Measurements from ENCODE around the gene KIRREL3.

- TF ChIP-seq CTCF (IDR thresholded peaks at IDR 0.05; ENCODE audit: extremely low read depth in 1 of 2, insufficient read depth in 1 of 2, low read depth in 1 of 2, low read length in 2 of 2): no peak
- TF ChIP-seq POLR2A (IDR thresholded peaks at IDR 0.05; ENCODE audit: low read depth, low read length): no peak
- TF ChIP-seq FOS (IDR thresholded peaks at IDR 0.05; ENCODE audit: borderline replicate concordance, insufficient read depth, low read length): no peak
- TF ChIP-seq EZH2 (IDR thresholded peaks at IDR 0.05; ENCODE audit: borderline replicate concordance, low read depth, low read length, severe bottlenecking): no peak
- TF ChIP-seq MYC (IDR thresholded peaks at IDR 0.05; ENCODE audit: low read depth, low read length): no peak
- TF ChIP-seq POLR2AphosphoS5 (IDR thresholded peaks at IDR 0.05; ENCODE audit: insufficient read depth, low read depth, low read length): no peak
- TF ChIP-seq GATA2 (IDR thresholded peaks at IDR 0.05; ENCODE audit: insufficient read depth, insufficient read length, low read depth, low read length): no peak
- TF ChIP-seq JUN (IDR thresholded peaks at IDR 0.05; ENCODE audit: borderline replicate concordance, insufficient read depth, insufficient read length, low read depth): no peak
- no peak for TF ChIP-seq MAX (IDR thresholded peaks at IDR 0.05; ENCODE audit: insufficient read depth, insufficient read length)
These were observed 280.8 kb downstream of the KIRREL3 start for GRCh38 chr11:126719740-126720139.

Data from endothelial cell of umbilical vein (primary cell).